ENCODE measurements around the gene ABCA7. TPM values are rescaled to one million over a fixed set of nuclear protein-coding genes. Genes with fewer than 3 reads are reported as not detected.

ABCA7 gene
- polyA plus RNA-seq, 1 donor from 2014 or later = 51.8 TPM

- Histone ChIP-seq H3K4me2 (ENCODE audit: low read length) (no peak overlapping the region), H4K20me1 (ENCODE audit: insufficient read depth) (no peaks in the 10 kb centered on the region), H3K4me3 (ENCODE audit: low read length) (no peak overlapping the region), H2AFZ (ENCODE audit: low read depth, low read length) (no peak overlapping the region), H3K9me2 (ENCODE audit: insufficient read depth, low read length) (no peaks in the 10 kb centered on the region), H3K9me3 (ENCODE audit: low read length) (no peaks in the 10 kb centered on the region), H3K27ac (ENCODE audit: low read length) (no peak overlapping the region), H3K79me2 (replicated peaks; ENCODE audit: insufficient read depth, low read length) (no peaks in the 10 kb centered on the region), H3K9ac (ENCODE audit: low read length) (no peak overlapping the region), H3F3A (ENCODE audit: insufficient read depth, low read length, poor library complexity, severe bottlenecking) (no peaks in the 10 kb centered on the region), H3K27me3 (ENCODE audit: insufficient read depth, low read depth, low read length) (no peaks in the 10 kb centered on the region), H3K36me3 (ENCODE audit: insufficient read depth, low read length) (no peaks in the 10 kb centered on the region)
- TF ChIP-seq TAF1 (IDR thresholded peaks at IDR 0.05; ENCODE audit: low read depth) (no peak), RAD21 (conservative IDR thresholded peaks at IDR 0.05) (no peak), REST (IDR thresholded peaks at IDR 0.05; ENCODE audit: borderline replicate concordance) (no peak), SMC3 (conservative IDR thresholded peaks at IDR 0.05; ENCODE audit: poor library complexity) (no peak), MXI1 (conservative IDR thresholded peaks at IDR 0.05; ENCODE audit: poor library complexity, severe bottlenecking) (no peak), EP300 (conservative IDR thresholded peaks at IDR 0.05; ENCODE audit: poor library complexity, severe bottlenecking) (no peak), EZH2 (IDR thresholded peaks at IDR 0.05; ENCODE audit: borderline replicate concordance, insufficient read depth, low read length, poor library complexity, severe bottlenecking) (no peak), CTCF (IDR thresholded peaks at IDR 0.05; ENCODE audit: poor library complexity, severe bottlenecking) (no peak), POLR2AphosphoS5 (IDR thresholded peaks at IDR 0.05) (no peak)
Observed at GRCh38 chr19:1082928-1083816, 43.3 kb downstream of the ABCA7 start.

GRCh38 chr19:1084024-1084868, 44.3 kb downstream of the ABCA7 start:
- Histone ChIP-seq H3K79me2 (replicated peaks; ENCODE audit: insufficient read depth, low read length) (no peaks in the 10 kb centered on the region), H3F3A (ENCODE audit: insufficient read depth, low read length, poor library complexity, severe bottlenecking) (no peaks in the 10 kb centered on the region), H3K36me3 (ENCODE audit: insufficient read depth, low read length) (no peaks in the 10 kb centered on the region), H3K27me3 (ENCODE audit: insufficient read depth, low read depth, low read length) (no peaks in the 10 kb centered on the region), H3K4me2 (ENCODE audit: low read length) (no peak overlapping the region), H3K9me3 (ENCODE audit: low read length) (no peaks in the 10 kb centered on the region), H3K27ac (ENCODE audit: low read length) (no peak overlapping the region), H4K20me1 (ENCODE audit: insufficient read depth) (no peaks in the 10 kb centered on the region), H3K9ac (ENCODE audit: low read length) (no peak overlapping the region), H2AFZ (ENCODE audit: low read depth, low read length) (no peak overlapping the region), H3K9me2 (ENCODE audit: insufficient read depth, low read length) (no peaks in the 10 kb centered on the region), H3K4me3 (ENCODE audit: low read length) (no peak overlapping the region)
- TF ChIP-seq SMC3 (conservative IDR thresholded peaks at IDR 0.05; ENCODE audit: poor library complexity) (no peak), EZH2 (IDR thresholded peaks at IDR 0.05; ENCODE audit: borderline replicate concordance, insufficient read depth, low read length, poor library complexity, severe bottlenecking) (no peak), RAD21 (conservative IDR thresholded peaks at IDR 0.05) (no peak), REST (IDR thresholded peaks at IDR 0.05; ENCODE audit: borderline replicate concordance) (no peak), TAF1 (IDR thresholded peaks at IDR 0.05; ENCODE audit: low read depth) (no peak), POLR2AphosphoS5 (IDR thresholded peaks at IDR 0.05) (no peak), CTCF (IDR thresholded peaks at IDR 0.05; ENCODE audit: poor library complexity, severe bottlenecking) (no peak)
